Mesothelial cell of epicardium (in vitro differentiated cells): ENCODE measurements around the gene BBLN. TPM values are rescaled to one million over a fixed set of nuclear protein-coding genes. Genes with fewer than 3 reads are reported as not detected.
A peak's percentile ranks its signal among the peaks of the same experiment; 100 is the strongest.

Experiments
- DNase-seq, 2 experiments: peaks; one replicate each; pipeline ENCODE4 v3.0.0; 2021; ENCODE audit warnings: low spot score in 2 of 2; ENCODE audit not compliant: unreplicated experiment in 2 of 2
- H3K27ac Mint-ChIP-seq: 2 replicates; pipeline ENCODE4 v1.8.0; 2021; ENCODE audit warnings: mixed read lengths
- H3K27me3 Mint-ChIP-seq: 2 replicates; pipeline ENCODE4 v1.8.0; 2021; ENCODE audit warnings: low read depth, mixed read lengths
- H3K36me3 Mint-ChIP-seq: 2 replicates; pipeline ENCODE4 v1.8.0; 2021; ENCODE audit warnings: mixed read lengths
- H3K4me1 Mint-ChIP-seq: 2 replicates; pipeline ENCODE4 v1.8.0; 2021; ENCODE audit warnings: mixed read lengths
- H3K4me3 Mint-ChIP-seq: 2 replicates; pipeline ENCODE4 v1.8.0; 2021; ENCODE audit warnings: mild to moderate bottlenecking, moderate library complexity, mixed read lengths
- H3K9me3 Mint-ChIP-seq: 2 replicates; pipeline ENCODE4 v1.8.0; 2021; ENCODE audit warnings: mixed read lengths
- total RNA-seq: library from RNA; stranded (reverse); gene quantifications from 3 replicates; pipeline ENCODE4 v1.2.1, GENCODE V29; 2021
- TF ChIP-seq, protein P1 (sequence below): fragments of 200-600 bp; sonication (generic); IDR thresholded peaks from one replicate; pipeline ENCODE4 v1.5.0; 2021; ENCODE audit warnings: antibody characterized with exemption; ENCODE audit not compliant: unreplicated experiment

The BBLN gene
- total RNA-seq, 1 donor from 2014 or later, result 64.4 TPM

DNA sequence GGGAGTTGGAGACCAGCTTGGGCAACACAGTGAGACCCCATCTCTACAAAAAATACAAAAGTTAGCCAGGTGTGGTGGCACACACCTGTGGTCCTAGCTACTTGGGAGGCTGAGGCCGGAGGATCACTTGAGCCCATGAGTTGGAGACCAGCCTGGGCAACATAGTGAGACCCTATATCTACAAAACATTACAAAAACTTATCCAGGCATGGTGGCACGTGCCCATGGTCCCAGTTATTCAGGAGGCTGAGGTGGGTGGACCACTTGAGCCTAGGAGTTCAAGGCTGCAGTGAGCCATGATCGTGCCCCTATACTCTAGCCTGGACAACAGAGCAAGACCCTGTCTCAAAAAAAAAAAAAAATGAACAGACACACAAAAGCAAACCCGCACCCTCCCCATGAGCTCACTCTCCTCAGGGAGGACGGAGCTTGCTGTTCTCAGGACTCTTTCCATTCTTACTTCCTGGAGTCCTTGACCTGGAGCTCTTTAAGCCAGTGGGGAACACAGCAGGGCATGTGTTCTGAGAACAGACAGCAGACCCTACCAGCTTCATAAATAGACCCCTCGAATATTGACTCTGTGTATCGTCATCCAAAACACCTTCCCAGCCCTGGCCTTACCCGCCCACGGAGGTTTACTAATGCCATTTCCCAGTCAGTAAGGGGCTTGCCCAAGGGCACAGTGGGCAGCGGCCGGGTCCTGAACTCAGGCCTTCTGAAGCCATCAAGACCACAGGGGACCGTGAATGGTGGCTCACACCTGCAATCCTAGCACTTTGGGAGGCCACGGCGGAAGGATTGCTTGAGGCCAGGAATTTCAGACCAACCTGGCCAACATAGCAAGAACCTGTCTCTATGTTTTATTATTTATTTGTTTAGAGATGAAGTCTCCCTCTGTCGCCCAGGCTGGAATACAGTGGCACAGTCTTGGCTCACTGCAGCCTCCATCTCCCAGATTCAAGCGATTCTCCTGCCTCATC is 43.7 kb upstream of the BBLN start:
- Mint-ChIP-seq H3K36me3 (peaks cover 6% of the 10 kb centered on the region), H3K27ac (no peak overlapping the region), H3K27me3 (no peaks in the 10 kb centered on the region), H3K4me3 (no peak overlapping the region), H3K9me3 (no peaks in the 10 kb centered on the region), H3K4me1 (peaks cover 3% of the 10 kb centered on the region)
- TF ChIP-seq, protein P1, sequence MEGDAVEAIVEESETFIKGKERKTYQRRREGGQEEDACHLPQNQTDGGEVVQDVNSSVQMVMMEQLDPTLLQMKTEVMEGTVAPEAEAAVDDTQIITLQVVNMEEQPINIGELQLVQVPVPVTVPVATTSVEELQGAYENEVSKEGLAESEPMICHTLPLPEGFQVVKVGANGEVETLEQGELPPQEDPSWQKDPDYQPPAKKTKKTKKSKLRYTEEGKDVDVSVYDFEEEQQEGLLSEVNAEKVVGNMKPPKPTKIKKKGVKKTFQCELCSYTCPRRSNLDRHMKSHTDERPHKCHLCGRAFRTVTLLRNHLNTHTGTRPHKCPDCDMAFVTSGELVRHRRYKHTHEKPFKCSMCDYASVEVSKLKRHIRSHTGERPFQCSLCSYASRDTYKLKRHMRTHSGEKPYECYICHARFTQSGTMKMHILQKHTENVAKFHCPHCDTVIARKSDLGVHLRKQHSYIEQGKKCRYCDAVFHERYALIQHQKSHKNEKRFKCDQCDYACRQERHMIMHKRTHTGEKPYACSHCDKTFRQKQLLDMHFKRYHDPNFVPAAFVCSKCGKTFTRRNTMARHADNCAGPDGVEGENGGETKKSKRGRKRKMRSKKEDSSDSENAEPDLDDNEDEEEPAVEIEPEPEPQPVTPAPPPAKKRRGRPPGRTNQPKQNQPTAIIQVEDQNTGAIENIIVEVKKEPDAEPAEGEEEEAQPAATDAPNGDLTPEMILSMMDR, result no peak
- DNase-seq, result no peak

DNA sequence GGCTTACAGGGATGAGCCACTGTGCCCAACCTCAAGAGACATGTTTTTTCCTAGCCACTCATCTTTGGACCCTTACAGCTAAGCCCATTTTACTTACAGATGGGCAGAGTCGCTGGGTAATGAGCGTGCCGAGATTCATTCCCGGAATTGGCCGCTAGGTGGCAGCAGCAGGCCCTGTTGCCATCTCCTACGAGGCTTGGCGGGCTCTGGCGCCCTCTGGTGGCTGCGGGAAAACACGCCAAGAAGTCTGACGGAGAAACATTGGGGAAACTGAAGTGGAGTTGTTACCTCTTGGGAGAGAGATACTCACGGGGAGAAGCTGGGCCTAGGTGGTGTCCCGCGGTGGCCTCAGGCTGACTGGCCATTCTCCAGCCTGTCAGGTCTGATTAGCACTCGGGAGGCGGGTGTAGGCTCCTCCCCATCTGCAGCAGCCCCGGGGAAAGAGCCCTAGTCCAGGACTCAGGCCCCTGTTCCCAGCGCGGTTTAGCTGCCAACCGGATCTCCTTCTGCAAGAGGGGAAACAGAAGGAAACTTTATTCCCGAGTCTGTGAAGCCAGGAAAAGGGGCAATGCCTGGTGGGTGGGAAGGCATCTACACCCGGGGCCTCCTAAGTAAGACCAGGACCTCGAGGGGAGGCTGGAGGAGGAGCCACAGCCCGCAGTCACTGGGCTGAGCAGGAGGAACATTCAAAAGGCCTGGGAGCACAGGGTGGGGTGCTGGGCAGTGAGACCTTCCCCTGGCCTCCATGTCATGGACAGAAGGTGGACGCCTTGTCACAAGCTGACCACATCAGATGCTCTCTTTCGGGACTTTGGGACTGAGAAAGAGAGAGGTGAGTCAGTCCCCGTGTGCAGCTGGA is 42.2 kb upstream of the BBLN start:
- peak; percentile 90 to 99 for DNase-seq
- Mint-ChIP-seq H3K27me3 (no peaks in the 10 kb centered on the region), H3K4me3 (peak overlapping the region; percentile 22), H3K27ac (no peak overlapping the region), H3K4me1 (peaks cover 3% of the 10 kb centered on the region), H3K36me3 (peaks cover 8% of the 10 kb centered on the region), H3K9me3 (no peaks in the 10 kb centered on the region)
- TF ChIP-seq, protein P1, result peak; percentile 100

DNA sequence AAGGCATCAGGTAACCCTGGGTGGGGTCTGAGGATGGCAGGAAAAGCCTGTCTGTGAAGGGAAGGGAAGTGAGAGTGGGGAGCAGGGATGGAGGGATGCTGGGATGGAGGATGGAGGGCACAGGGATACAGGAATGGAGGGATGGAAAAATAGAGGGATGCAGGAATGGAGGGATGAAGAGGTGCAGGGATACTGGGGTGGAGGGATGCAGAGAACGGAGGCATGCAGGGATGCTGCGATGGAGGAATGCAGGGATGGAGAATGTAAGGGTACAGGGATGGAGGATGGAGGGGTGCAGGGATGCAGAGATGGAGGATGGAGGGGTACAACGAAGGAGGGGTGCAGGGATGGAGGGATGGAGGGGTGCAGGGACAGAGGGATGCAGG is 41.6 kb upstream of the BBLN start:
- peaks cover 3% of the 10 kb centered on the region for H3K4me1 Mint-ChIP-seq
- no peak overlapping the region for H3K27ac Mint-ChIP-seq
- TF ChIP-seq, protein P1, result no peak
- no peaks in the 10 kb centered on the region for H3K27me3 Mint-ChIP-seq
- no peaks in the 10 kb centered on the region for H3K9me3 Mint-ChIP-seq
- no peak overlapping the region for H3K4me3 Mint-ChIP-seq
- H3K36me3 Mint-ChIP-seq, result peaks cover 5% of the 10 kb centered on the region
- DNase-seq, result no peak

DNA sequence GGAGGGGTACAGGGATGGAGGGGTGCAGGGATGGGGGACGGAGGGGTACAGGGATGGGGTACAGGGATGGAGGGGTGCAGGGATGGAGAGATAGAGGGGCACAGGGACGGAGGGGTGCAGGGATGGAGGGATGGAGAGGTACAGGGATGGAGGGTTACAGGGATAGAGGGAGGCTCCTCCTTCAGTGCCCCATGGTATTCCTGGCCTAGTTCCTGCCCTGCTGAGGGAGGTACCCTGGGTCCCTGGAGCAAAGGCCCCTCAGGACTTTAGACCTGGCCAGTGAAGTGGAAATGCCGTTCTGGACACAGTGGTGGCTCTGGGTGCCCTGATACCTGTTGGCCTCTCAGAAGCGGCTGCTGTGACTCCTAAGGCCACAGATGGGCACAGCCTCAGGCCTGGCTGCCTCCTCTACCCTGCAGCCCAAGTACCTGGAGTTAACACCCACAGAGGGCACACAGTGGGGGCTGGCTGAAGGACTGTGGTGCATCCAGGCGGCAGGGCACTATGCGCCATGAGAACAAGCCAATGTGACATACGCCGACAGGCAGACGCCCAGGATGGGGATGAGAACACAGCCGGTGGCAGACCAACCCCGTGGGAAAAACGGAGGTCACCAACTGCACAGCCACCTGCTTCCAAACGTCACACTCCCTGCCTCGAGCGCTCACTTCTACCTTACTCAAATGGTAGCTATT is 40.9 kb upstream of the BBLN start:
- H3K9me3 Mint-ChIP-seq, result no peaks in the 10 kb centered on the region
- H3K27ac Mint-ChIP-seq, result no peak overlapping the region
- TF ChIP-seq, protein P1, result no peak
- DNase-seq, result no peak
- H3K27me3 Mint-ChIP-seq, result no peaks in the 10 kb centered on the region
- no peak overlapping the region for H3K4me3 Mint-ChIP-seq
- H3K36me3 Mint-ChIP-seq, result peaks cover 2% of the 10 kb centered on the region
- H3K4me1 Mint-ChIP-seq, result peaks cover 3% of the 10 kb centered on the region

DNA sequence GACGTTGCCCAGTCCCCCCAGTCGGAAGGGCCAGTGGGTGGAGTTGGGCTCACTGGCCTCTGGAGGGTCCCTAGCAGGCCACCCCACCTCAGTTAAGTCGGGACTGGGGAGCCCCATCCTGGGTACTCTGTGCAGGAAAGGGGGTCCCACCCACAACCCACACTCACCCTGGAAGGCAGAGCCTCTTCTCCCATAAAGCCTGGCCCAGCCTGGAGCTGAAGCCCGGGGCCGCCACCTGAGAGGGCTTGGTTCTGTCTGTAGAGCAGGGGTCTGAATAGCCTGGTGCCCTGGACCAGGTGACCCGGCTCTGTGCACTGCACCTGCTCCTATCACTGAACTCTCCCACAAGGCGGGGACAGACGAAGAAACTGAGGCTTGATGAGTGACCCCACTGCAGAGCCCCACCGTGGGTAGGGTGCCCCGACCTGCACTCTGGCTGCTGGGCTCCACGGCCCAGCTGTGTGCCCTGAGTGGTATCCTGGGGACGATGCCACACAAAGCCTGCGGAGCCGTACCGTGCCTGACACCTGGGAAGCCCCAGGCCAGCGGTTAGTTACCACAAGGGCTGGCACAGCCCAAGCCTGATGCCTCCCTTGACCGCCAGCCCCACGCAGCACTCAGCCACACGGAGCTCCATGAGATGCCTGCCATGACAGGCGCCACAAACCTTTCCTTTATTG is 39.9 kb upstream of the BBLN start:
- Mint-ChIP-seq H3K36me3 (peaks cover 5% of the 10 kb centered on the region), H3K27me3 (no peaks in the 10 kb centered on the region), H3K4me1 (peaks cover 6% of the 10 kb centered on the region), H3K4me3 (no peak overlapping the region), H3K9me3 (no peaks in the 10 kb centered on the region), H3K27ac (no peak overlapping the region)
- DNase-seq, result no peak
- TF ChIP-seq, protein P1, result no peak
